ENCODE data around the gene PLAC8L1. TPM values are rescaled to one million over a fixed set of nuclear protein-coding genes. Genes with fewer than 3 reads are reported as not detected.

The PLAC8L1 gene
- total RNA-seq, 1 donor from 2014 or later = 0.53 TPM

DNA sequence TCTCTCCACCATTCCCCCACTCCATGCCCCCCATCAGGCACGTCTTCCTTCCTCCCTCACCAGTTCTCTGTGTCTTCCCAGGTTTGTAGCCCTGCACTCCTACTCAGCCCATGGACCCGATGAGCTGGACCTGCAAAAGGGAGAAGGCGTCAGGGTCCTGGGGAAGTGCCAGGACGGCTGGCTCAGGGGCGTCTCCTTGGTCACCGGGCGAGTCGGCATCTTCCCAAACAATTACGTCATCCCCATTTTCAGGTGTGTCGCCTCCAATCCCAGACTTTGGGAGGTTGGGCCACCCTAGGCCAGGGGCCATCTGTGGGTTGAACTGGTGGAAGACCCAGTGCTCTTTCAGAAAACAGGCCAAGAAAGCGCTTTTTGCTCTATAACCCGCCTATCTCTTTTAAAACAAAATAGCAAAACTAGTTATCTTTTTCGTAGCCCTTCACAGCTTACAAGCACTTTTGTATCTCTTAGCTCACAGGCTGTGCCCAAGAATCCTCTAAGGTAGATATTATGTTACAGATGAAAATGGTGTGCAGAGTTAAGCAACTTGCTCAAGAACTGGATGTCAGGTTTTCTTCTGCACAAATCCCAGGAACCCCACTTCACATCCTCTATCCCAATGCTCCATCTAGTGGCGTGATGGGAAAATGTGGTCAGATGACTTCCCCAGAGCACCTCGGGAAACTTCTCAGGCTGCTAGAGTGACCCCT lies 56.2 kb downstream of the PLAC8L1 start:
- Histone ChIP-seq H3K27me3 (ENCODE audit: control insufficient read depth, insufficient read depth, low read length) (no peaks in the 10 kb centered on the region), H3K36me3 (ENCODE audit: control insufficient read depth, insufficient read depth, low read length) (peaks cover 18% of the 10 kb centered on the region), H3K4me3 (ENCODE audit: low read depth, low read length) (no peak overlapping the region)
- DNase-seq (ENCODE audit: low read depth) (peak; percentile 68), FAIRE-seq (no peak)
- TF ChIP-seq, protein P1, sequence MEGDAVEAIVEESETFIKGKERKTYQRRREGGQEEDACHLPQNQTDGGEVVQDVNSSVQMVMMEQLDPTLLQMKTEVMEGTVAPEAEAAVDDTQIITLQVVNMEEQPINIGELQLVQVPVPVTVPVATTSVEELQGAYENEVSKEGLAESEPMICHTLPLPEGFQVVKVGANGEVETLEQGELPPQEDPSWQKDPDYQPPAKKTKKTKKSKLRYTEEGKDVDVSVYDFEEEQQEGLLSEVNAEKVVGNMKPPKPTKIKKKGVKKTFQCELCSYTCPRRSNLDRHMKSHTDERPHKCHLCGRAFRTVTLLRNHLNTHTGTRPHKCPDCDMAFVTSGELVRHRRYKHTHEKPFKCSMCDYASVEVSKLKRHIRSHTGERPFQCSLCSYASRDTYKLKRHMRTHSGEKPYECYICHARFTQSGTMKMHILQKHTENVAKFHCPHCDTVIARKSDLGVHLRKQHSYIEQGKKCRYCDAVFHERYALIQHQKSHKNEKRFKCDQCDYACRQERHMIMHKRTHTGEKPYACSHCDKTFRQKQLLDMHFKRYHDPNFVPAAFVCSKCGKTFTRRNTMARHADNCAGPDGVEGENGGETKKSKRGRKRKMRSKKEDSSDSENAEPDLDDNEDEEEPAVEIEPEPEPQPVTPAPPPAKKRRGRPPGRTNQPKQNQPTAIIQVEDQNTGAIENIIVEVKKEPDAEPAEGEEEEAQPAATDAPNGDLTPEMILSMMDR (IDR thresholded peaks at IDR 0.05; ENCODE audit: insufficient read depth, low read length, severe bottlenecking) = peak; percentile 74

- no peak for FAIRE-seq
- DNase-seq (ENCODE audit: low read depth) = no peak
- Histone ChIP-seq H3K36me3 (ENCODE audit: control insufficient read depth, insufficient read depth, low read length) (peaks cover 11% of the 10 kb centered on the region), H3K4me3 (ENCODE audit: low read depth, low read length) (no peak overlapping the region), H3K27me3 (ENCODE audit: control insufficient read depth, insufficient read depth, low read length) (no peaks in the 10 kb centered on the region)
- TF ChIP-seq, protein P1 (IDR thresholded peaks at IDR 0.05; ENCODE audit: insufficient read depth, low read length, severe bottlenecking) = no peak
Measured at GRCh38 chr5:146047396-146047795, 58.0 kb downstream of the PLAC8L1 start.

DNA sequence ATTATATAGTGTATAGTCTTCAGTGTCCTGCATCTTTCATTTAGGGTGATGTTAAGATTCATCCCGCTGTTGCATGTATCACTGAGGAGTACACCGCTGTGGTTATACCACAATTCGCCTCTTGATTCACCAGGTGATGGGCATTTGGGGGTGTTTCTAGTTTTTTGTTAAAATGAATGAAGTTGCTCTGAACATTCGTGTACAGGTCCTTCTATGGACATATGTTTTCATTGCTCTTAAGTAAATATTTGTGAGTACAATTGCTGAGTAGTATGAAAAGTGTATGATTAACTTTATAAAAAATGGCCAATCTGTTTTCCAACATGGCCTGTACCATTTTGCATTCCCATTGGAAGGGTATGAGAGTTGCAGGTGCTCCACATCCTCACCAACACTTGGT lies 61.7 kb downstream of the PLAC8L1 start:
- FAIRE-seq = no peak
- TF ChIP-seq, protein P1 (IDR thresholded peaks at IDR 0.05; ENCODE audit: insufficient read depth, low read length, severe bottlenecking) = no peak
- Histone ChIP-seq H3K27me3 (ENCODE audit: control insufficient read depth, insufficient read depth, low read length) (no peaks in the 10 kb centered on the region), H3K4me3 (ENCODE audit: low read depth, low read length) (no peak overlapping the region), H3K36me3 (ENCODE audit: control insufficient read depth, insufficient read depth, low read length) (peaks cover 3% of the 10 kb centered on the region)
- no peak for DNase-seq (ENCODE audit: low read depth)

GRCh38 chr5:146042628-146043279 lies 62.6 kb downstream of the PLAC8L1 start:
- Histone ChIP-seq H3K27me3 (ENCODE audit: control insufficient read depth, insufficient read depth, low read length) (no peaks in the 10 kb centered on the region), H3K36me3 (ENCODE audit: control insufficient read depth, insufficient read depth, low read length) (peaks cover 2% of the 10 kb centered on the region), H3K4me3 (ENCODE audit: low read depth, low read length) (no peak overlapping the region)
- FAIRE-seq (no peak), DNase-seq (ENCODE audit: low read depth) (peak; percentile 95)
- TF ChIP-seq, protein P1 (IDR thresholded peaks at IDR 0.05; ENCODE audit: insufficient read depth, low read length, severe bottlenecking) = no peak

GRCh38 chr5:146041180-146041789 lies 64.1 kb downstream of the PLAC8L1 start:
- no peaks in the 10 kb centered on the region for H3K27me3 ChIP-seq (ENCODE audit: control insufficient read depth, insufficient read depth, low read length)
- H3K36me3 ChIP-seq (ENCODE audit: control insufficient read depth, insufficient read depth, low read length) = no peaks in the 10 kb centered on the region
- no peak overlapping the region for H3K4me3 ChIP-seq (ENCODE audit: low read depth, low read length)
- FAIRE-seq (no peak), DNase-seq (ENCODE audit: low read depth) (peak; percentile 25)
- TF ChIP-seq, protein P1 (IDR thresholded peaks at IDR 0.05; ENCODE audit: insufficient read depth, low read length, severe bottlenecking) = peak; percentile 36
